Measurements from ENCODE around the gene GRIN2B.

GRIN2B gene

GRCh38 chr12:13981296-13981962, at the start of gene GRIN2B:
Gene GRIN2B, minus strand, starts transcription at chr12:13981602. Its CDS starts 115,394 bp downstream, at chr12:13866208.
- in situ Hi-C loops (cut with MboI; ENCODE audit: low pct_unique_long_range_greater_than_20kb, low sequenced_read_pairs): no loop called here
- DNase-seq: no peak

DNA sequence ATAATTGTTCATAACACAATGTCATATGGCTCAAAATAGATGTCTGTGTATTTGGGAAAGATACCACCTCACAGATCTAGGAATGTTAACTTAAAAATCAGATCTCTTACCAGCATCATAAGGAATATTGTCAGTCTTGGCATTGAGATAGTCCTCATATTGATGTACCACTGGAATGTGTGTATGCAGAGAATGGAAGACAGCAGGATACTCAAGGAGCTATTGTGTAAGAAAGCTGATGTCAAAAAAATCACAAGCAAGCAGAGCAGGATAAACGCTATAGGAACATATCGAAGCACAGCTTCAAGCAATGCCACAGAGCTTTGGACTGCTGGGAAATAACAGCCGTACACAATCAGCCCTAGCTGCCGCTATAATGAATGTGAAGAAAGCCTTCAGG, 45.1 kb upstream of the GRIN2B start:
- in situ Hi-C loops (cut with MboI; ENCODE audit: low pct_unique_long_range_greater_than_20kb, low sequenced_read_pairs): no loop called here
- DNase-seq: no peak

DNA sequence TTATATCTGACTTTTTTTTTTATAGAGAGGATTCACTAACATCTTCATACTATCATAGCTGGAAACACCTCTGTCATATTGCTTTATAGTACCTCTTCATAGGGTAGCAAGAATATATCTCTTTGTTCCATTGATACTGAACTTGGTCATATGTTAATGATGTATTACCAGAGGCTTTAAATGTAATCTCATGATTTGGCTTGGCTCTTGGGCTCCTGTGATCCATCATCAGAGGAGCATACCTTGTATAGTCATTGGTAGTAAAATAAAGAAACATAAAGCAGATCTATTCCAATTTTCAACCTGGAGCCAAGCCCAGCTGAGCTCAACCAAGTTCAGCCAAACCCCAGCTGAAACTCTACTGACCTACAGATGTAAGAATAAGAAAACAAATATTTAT, 43.2 kb upstream of the GRIN2B start:
- in situ Hi-C loops (cut with MboI; ENCODE audit: low pct_unique_long_range_greater_than_20kb, low sequenced_read_pairs): no loop called here
- no peak for DNase-seq

- in situ Hi-C loops (cut with MboI; ENCODE audit: low pct_unique_long_range_greater_than_20kb, low sequenced_read_pairs): no loop called here
- DNase-seq: no peak
Observed at GRCh38 chr12:14018080-14018479, 36.7 kb upstream of the GRIN2B start.

DNA sequence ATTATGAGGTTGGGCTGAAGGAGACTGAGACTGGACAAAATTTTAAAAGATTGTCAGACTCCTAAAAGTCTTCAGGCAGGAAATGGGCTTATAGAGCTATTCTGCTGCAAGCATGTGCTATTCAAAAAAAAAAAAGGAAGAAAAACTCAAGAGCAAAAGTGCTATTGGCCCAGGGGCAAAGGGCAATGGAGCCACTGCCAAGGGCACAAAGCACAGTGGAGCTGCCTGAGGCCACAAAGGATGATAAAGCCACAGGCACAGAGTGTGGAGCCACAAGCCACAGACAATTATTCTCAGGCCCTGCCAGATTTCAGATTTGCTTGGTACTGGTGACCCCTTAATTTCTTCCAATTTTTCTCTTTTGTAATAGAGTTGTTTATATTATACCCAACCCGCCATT, 29.6 kb upstream of the GRIN2B start:
- in situ Hi-C loops (cut with MboI; ENCODE audit: low pct_unique_long_range_greater_than_20kb, low sequenced_read_pairs): no loop called here
- no peak for DNase-seq

DNA sequence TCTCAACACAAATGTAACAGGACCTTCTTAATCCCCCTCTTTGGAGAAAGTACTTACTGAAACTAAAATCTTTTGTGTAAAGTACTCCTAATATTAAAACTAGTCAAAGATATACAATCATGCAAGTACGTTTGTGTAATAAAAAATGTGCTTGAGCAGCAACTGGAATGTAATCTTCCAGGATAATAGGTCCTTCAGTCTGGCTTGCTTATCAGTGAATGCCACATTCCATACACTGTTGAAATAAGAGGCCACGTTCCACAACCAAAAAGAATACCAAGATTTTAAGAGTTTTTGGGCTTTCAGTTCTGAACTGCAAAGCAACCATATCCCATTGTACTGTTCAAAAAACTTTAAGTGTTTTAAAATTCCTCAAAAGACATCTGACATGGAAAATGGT, 26.2 kb upstream of the GRIN2B start:
- in situ Hi-C loops (cut with MboI; ENCODE audit: low pct_unique_long_range_greater_than_20kb, low sequenced_read_pairs): no loop called here
- no peak for DNase-seq

DNA sequence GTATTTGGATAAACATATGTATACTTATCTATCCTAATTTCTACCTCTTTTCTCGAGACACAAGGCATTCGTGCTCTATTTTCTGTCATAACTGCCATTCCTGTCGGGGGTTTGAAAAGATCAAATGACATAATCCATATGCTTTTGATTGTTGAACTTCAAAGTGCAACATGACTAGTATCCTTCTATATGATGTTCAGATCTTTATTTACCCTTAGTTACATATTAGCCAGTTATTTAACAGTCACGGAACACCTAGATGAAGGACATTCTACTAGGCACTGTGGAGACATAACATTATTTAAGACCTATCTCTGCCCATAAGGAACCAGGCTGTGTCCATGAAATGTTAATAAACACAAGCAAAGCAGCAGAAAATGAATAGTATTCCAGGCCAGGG, 11.2 kb upstream of the GRIN2B start:
- DNase-seq: no peak
- in situ Hi-C loops (cut with MboI; ENCODE audit: low pct_unique_long_range_greater_than_20kb, low sequenced_read_pairs): no loop called here

GRCh38 chr12:13992106-13992505, 10.7 kb upstream of the GRIN2B start:
- DNase-seq: no peak
- in situ Hi-C loops (cut with MboI; ENCODE audit: low pct_unique_long_range_greater_than_20kb, low sequenced_read_pairs): no loop called here

- DNase-seq: no peak
- in situ Hi-C loops (cut with MboI; ENCODE audit: low pct_unique_long_range_greater_than_20kb, low sequenced_read_pairs): no loop called here
Observed at GRCh38 chr12:13986031-13986430, 4.6 kb upstream of the GRIN2B start.

DNA sequence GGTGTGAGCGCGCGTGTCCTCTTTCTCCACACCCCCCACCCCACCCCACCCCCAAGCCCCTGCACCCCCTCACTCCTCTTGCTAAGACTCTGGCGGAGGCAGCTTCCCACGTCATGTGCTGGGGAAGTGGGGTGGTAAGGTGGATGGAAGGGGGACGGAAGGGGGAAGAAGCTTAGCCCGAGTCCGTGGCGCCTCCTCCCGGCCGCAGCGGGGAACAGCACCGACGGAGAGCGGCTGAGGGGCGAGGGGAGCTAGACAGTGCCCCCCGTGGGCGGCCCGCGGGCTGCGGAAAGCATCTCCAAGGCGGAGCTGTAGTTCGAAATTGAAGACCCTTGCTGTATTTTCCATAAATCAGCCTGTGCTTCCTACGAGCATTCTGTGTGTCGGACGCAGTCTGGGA, 588 bp upstream of the GRIN2B start:
- in situ Hi-C loops (cut with MboI; ENCODE audit: low pct_unique_long_range_greater_than_20kb, low sequenced_read_pairs): no loop called here
- peak; percentile 49 for DNase-seq

- in situ Hi-C loops (cut with MboI; ENCODE audit: low pct_unique_long_range_greater_than_20kb, low sequenced_read_pairs): no loop called here
- DNase-seq: no peak
Observed at GRCh38 chr12:13980538-13981295, 685 bp downstream of the GRIN2B start.

DNA sequence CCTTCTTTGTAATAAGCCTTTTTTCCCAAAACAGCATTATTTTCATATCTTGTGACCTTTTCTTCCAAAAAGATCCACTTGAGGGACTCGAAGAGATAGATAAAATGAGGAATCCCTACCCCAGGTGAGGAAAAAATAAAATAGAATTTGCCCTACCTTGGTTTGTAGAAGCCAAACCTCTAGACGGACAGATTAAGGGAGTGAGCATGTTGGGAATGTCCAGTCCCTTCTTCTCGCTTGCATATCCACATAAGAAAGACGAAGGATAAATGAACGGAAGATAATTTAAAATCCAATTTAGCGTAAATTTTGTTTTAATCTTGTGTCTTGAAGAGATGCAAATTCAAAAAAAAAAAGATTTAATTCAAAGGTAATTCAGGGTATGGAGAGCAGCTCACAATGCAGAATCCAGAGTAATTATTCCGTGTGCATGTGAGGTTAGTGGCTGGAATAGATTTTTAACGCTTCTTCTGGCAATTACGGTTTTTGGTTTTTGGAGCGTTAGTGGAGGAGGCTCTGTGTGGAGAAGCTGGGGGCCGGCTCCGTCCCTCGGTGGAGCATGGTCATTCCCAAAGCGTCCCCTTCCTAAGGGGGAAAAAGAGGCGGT, 1.5 kb downstream of the GRIN2B start:
- in situ Hi-C loops (cut with MboI; ENCODE audit: low pct_unique_long_range_greater_than_20kb, low sequenced_read_pairs): no loop called here
- DNase-seq: no peak

- no peak for DNase-seq
- in situ Hi-C loops (cut with MboI; ENCODE audit: low pct_unique_long_range_greater_than_20kb, low sequenced_read_pairs): no loop called here
Observed at GRCh38 chr12:13978876-13979275, 2.5 kb downstream of the GRIN2B start.

DNA sequence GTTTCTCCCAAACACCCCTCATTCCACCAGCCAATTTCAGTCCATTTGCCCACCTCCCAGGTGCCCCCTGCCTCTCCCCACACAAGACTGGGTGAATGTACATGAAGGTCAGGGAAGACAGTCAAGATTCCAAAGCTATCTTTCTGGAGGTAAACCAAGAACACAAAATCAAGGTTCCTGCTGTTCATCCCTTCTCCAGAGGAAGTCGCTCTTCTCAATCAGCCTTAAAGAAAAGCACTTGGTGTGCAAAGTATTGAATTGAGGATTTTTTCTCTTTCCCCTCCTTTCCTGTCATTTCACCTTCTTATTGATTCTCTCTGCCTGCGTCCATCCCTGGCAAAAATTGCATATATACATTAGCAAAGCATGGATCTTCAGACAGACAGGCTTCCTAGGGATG, 4.5 kb downstream of the GRIN2B start:
- in situ Hi-C loops (cut with MboI; ENCODE audit: low pct_unique_long_range_greater_than_20kb, low sequenced_read_pairs): no loop called here
- no peak for DNase-seq

GRCh38 chr12:13976028-13976584, 5.3 kb downstream of the GRIN2B start:
- in situ Hi-C loops (cut with MboI; ENCODE audit: low pct_unique_long_range_greater_than_20kb, low sequenced_read_pairs): no loop called here
- DNase-seq: no peak

- DNase-seq: no peak
- in situ Hi-C loops (cut with MboI; ENCODE audit: low pct_unique_long_range_greater_than_20kb, low sequenced_read_pairs): no loop called here
Observed at GRCh38 chr12:13973996-13974395, 7.4 kb downstream of the GRIN2B start.

DNA sequence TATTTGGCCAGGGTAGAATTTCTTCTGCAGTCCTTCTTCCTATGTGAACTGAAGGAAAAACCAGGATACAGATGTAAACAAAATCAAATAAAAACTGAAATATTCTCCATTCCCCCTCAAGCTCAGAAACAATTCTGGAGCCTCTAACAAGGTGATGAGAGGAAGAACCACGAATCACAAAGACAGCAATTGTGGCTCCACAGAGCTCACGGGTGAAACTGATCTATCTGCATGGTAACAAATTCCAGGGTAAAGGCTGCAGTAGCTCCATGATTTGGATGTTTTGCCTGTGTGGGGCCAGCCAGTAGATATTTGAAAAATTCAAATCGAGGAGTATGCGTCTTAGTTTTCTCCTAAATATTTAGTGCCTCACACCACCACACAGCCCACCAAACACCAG, 10.6 kb downstream of the GRIN2B start:
- in situ Hi-C loops (cut with MboI; ENCODE audit: low pct_unique_long_range_greater_than_20kb, low sequenced_read_pairs): no loop called here
- no peak for DNase-seq

GRCh38 chr12:13968281-13968680, 13.1 kb downstream of the GRIN2B start:
- in situ Hi-C loops (cut with MboI; ENCODE audit: low pct_unique_long_range_greater_than_20kb, low sequenced_read_pairs): no loop called here
- DNase-seq: no peak

- no peak for DNase-seq
- in situ Hi-C loops (cut with MboI; ENCODE audit: low pct_unique_long_range_greater_than_20kb, low sequenced_read_pairs): no loop called here
Observed at GRCh38 chr12:13964666-13965065, 16.7 kb downstream of the GRIN2B start.

DNA sequence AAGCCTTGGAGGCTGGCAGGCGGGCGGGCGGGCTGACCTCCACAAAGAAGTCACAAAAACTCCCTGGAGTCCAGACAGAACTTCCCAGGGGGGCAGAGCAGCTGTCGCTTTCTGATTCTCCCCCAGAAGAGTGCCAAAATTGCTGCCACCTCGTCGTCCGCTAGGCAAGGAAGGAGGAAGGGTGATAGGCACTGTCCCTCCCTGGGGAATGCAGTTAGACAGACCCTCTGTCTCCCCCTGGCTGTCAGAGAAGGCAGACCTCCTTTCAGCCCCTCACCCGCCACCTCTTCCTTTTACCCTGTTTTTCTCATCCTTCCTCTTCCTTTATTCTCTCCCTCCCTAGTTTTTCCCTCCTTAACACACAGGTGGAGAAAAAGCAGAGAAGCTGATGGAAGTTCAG, 18.7 kb downstream of the GRIN2B start:
- in situ Hi-C loops (cut with MboI; ENCODE audit: low pct_unique_long_range_greater_than_20kb, low sequenced_read_pairs): no loop called here
- peak; percentile 21 for DNase-seq
